HG03066 (cell line): ENCODE results near the gene LONRF2.

Experiments used
- ATAC-seq: cut with Tn5 transposase; IDR thresholded peaks from one replicate; pipeline ENCODE4 v1.9.1; 2021; ENCODE audit warnings: low read depth; ENCODE audit not compliant: unreplicated experiment

The LONRF2 gene

DNA sequence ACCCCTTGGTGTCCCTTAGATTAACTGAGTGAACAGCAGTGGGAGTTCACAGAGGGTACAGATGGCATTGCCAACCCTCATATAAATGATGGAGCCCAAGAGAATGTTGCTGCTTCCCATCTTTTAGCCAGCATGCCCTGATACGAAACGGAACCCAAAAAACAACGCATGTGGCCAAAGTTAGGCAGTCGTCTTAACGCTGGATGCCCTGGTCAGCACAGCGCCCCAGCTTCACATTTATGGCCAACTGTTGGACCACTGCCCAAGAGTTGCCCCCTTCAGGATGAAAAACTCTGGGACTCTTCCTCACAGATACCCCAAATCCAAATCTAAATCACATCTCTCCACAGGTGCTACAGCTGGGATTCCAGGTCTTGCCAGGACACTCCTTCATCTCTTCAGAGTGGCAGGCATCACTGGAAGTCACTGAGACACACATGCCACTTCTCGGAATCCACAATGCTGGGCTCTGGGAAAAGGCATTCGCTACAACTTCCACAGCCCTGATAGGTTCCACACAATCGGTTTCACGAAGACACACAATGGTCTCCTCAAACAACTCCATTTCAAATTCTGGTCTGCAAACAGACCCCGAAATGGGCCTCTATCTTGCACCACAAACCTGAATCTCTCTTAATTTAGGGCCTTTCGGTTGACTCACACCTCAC, 44.6 kb downstream of the LONRF2 start:
- ATAC-seq, result no peak

DNA sequence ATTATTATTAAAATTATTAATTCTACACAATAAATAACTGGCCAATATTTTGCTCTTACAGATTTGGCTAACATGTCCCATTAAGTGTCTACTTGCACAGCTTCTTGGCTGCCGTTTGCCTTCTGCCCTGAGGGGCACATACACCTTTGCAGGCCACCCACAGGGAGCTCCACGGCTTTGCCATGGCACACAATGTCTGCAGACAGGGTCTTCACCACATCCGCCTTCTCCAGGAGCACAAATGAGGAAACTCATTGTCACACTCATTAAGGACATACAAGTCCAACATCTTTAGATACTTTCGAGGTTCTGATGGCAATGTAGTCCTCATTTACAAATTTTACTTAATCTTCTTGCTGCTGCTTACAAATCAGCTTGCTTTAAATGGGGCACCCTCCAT, 45.6 kb downstream of the LONRF2 start:
- no peak for ATAC-seq

DNA sequence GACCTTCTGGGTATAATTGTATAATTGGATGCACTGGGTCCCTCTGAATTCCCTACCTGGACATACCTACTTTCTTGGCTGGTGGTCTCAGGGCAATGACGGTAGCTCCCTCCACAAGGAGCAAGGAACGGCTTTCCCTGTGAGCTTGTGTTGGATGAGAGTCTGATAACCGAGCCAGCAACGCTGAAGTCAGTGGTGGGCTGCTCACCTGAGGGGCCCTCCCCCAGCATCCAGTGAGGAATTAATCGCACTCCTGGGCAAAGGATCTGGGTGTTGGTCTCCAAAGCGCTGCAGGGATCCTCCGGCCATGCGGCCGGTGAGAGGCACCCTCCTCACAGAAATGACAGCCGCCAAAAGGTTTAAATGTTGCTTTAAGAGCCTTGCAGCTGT, 47.1 kb downstream of the LONRF2 start:
- no peak for ATAC-seq

DNA sequence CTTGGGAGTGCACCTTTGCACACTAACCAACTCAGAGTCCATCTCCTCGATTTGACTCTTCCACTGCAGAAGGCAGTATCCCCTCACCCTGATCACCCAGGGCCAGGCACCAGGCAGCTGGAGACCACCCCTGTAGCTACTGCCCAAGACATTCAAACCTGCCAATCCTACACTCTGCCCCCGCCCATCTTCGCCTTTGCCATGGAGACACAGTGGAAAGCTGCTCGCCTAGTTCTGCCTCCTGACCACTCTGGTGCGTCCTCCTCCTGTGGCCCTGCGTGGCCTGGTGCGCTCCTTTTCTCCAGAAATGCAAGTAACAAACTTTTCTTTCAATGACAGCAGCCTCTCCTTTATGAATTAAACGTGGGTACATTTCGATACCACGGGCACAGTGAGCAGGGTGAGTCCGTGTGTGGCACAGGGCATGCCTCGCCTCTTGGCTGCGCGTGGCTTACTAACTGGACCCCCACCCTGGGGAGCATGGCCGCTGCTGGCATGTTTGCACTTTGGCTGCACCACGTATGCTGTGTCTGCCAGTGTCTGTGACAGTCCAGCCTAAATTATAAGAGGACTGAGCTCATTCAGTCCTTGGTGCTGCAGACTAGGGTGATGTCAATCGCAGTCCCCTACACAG, 47.6 kb downstream of the LONRF2 start:
- ATAC-seq, result no peak

DNA sequence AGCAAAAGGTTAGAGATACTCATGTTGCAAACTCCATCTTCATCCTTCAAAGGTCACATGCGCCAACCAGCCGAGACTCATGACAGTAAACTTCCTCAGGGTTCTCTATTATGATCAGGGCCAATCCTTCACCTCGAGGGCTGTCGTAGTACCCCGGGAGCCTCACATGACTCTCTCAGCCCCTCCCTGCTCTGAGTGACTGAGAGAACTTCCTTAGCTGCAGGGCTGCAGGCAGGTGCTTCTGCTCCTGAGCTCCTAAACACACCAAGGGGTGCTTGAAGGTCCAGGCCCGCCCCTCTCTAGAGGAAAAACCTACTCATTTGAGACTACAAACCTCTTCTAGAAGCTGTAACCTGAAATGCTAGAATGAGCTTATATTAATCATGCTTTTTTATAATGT, 48.2 kb downstream of the LONRF2 start:
- no peak for ATAC-seq

DNA sequence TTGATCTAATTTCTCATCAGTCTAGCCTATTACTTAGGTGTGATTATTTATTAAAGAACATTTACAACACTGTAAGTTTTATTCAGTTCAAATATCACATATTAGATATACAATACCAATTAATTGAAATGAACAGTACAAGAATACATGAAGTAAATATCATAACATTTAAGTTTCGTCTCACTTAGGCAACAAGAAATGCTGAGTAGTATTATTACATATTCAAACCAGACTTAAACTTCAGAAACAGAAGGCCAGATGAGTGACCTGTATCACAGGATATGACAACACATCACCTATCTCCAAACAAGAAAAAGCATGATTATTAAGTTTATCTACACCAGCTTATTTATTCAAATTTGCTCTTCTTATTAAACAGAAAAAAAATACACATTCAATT, 48.9 kb downstream of the LONRF2 start:
- no peak for ATAC-seq

DNA sequence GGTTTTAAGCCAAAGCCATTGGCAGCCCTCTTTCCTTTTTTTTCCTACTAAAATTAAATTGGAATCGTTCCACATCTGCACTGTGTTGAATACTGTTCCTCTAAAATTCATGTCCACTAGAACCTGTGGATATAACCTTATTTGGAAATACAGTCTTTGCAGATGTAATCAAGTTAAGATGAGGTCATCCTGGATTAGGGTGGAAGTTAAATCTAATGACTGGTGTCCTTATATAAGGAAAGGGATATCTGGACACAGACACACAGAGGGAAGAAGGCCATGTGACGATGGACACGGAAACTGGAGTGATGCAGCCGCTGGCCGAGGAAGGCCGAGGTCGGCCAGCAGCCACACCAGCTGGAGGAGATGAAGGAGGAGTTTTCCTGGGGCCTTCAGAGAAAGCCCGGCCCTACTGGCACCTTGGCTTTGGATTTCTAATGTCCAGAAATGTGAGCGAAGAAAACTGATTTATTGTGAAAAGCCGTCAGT, 49.4 kb downstream of the LONRF2 start:
- ATAC-seq, result no peak

DNA sequence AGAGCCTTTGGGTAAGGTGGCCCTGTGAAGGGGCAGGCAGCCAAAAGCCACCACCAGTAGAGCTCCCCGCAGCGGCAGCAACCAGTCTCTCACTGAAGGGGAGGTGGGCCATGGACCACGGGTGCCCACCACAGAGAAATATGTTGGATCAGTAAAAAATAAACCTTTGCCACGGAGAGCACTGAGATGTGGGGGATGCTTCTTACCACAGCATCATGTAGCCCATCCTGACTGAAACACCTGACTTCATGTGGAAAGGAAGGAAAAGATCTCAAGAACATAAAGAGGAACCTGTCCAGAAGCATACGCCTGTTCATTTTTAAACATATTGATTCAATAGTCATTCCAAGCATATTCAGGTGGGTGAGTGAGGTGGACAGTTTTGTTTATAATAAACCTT, 51.1 kb downstream of the LONRF2 start:
- ATAC-seq, result no peak

DNA sequence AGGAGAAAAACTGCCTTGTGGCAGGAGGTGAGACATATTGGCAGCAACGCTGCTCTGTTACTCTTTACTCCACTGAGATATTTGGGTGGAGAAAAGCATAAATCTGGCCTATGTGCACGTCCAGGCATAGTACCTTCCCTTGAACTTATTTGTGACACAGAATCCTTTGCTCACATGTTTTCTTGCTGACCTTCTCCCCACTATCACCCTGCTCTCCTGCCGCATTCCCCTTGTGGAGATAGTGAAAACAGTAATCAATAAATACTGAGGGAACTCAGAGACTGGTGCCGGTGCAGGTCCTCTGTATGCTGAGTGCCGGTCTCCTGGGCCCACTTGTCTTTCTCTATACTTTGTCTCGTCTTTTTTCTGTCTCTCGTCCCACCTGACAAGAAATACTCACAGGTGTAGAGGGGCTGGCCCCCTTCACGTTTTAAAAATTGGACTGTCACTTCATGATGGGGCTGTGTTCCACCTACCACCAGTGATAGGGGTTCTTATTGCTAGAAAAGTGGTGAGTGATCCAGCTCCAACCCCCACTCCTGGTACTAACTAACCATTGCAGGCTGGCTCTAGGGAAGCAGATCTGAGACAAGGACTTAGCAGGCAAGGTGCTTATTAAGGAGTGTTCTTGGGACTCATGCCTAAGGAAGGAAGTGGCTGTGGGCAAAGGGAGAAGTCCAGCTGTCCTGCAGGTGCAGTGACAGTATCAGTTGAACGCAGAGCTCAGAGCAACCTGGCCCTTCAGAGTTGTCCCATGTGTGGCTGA, 51.7 kb downstream of the LONRF2 start:
- no peak for ATAC-seq

DNA sequence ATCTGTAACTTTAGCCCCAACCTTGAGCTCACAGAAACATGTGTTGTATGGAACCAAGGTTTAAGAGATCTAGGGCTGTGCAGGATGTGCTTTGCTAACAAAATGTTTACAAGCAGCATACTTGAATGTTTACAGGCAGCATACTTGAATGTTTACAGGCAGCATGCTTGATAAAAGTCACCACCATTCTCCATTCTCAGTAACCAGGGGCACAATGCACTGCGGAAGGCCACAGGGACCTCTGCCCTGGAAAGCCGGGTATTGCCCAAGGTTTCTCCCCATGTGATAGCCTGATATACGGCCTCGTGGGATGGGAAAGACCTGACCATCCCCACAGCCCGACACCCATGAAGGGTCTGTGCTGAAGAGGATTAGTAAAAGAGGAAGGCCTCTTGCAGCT, 52.4 kb downstream of the LONRF2 start:
- ATAC-seq, result no peak

DNA sequence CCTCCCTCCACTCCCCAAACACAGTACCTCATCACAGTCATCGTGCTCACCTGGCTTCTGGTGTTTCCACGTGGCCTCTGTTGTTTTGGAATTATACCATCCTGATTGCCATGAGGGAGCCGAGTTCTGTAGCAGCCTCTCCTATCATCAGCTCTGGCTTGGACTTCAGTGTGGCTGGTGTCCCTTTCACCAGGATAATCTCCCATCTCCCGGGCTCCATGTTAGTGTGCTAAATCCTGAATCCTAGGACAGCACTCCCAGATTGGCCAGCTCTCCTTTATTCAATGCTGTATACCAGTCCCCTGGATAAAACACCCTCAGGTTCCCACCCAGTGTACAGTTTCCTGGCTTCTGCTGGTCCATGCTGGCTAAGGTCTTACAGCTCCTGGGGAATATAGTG, 53.3 kb downstream of the LONRF2 start:
- ATAC-seq, result no peak

DNA sequence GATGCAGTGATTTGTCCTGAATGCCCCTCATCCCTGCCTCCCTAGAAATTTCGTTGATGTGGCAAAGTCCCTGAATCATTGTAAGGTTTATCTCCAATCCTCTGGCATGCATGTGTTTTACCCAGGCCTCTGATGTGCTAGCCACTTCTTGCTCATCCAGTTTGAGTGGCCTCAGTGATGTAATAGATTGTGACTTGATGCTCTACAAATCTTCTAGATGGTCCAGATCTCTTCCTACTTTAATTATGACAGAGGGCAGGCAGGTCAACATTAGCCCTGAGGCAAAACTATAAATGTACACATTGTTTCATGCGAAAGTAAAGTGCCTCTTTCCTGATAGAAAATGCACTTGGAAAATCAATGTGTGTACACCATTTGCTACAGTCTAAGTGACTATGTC, 54.5 kb downstream of the LONRF2 start:
- ATAC-seq, result no peak

DNA sequence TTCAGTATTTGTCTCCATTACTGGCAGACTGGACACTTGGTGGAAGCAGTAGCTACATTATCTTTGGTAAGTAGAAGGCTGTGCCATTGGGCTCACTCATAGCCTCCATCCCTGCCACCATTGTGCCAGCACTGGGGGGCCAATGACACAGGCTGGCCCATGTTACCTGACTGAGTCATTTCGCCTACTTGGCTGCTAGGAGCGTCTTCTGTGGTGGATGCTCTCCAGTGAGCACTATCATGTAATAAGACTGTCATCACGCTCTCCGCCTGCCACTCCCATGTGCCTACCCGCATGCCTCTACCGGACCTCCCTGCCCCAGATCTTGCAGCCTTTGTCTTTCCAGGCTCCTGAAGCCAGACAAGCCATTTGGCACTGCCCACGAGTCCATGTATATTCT, 56.2 kb downstream of the LONRF2 start:
- ATAC-seq, result no peak

DNA sequence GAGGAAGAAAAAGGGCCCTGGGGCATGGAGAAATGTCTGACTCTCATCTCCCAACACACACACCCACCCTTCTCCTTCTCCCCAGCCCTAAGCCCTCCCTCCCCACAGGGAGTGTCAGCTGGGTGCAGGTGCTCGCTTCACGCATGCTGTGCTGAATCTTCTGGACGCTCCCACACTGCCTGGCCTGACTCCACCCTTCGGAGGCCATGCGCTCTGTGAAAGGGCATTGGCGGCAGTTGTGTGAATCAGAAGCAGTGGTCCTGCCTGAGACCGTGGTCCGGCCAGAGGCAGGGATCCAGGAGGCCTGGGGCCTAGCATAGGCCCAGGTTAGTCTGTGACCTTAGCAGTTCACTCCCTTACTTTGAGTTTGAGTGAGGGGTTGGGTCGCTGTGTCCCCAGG, 57.1 kb downstream of the LONRF2 start:
- no peak for ATAC-seq

DNA sequence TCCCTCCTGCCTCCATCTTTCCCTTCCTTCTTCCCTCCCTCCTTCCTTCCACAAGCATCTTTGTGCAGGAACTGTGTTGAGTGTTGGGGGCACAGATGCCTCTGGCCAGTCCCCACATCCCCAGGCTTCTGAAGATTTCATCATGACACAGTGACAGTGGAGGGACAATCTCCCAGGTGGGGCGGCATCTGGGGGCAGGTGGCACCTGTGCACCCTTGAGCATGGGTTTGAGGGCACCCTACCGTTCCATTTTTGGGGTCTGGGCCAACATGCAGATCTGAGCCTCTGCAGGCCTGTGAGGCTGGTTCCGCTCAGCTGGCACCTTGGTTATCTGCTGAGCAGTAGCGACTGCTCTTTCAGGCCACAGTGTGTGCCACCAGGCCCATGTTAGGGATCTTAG, 57.6 kb downstream of the LONRF2 start:
- no peak for ATAC-seq

DNA sequence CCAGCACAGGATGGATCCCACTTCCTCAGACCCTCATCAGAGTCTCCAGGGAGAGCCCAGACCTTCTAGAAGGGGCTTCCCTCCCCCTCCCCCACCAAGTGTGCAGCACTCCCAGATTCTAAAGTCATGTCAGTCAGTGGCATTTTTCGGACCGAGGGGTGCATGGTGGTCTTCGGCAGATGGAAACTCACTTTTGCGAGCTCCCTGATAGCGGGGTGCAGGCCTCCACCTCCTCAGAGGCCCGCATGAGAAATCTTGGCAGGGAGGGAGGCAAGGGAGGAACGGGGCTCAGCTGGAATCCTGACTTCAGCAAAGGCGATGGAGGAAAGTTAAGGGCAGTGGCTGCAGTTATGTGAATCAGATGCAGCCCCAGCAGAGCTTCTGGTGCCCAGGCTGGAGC, 58.2 kb downstream of the LONRF2 start:
- no peak for ATAC-seq

DNA sequence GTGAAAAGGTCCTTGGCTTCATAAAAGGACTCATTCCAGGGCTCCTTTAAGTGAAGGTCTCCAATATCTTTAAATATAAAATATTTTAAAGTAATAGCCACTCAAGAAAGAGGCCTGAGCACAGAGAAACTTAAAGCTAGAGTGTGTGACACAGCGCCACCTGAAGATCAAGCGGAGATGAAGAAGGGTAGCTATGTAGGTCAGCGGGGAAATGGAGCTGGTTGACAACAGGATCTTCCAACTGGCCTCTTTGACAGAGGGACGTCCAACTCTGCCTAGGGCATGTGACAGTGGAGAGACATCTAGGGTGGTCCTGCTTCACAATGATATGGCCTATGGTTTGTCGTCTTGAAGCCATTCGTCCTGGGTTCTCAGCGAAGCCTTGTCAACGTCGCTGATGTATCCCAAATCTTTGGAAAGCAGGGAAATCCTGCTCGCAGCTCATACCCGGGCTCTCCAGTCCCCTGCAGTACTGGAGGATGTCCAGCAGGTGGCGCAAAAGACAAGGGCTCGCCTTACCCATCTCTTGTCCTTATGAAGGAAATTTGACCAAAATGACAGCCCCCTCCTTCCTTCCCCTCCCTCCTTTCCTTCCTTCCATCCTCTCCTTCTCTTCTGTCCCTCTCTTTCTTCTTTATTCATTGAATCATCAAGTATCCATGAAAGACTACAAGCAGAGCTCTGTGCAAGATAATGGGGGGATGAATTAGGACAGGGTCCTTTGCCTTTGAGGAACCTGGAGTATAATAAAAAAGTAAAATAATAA, 59.6 kb downstream of the LONRF2 start:
- ATAC-seq, result no peak

DNA sequence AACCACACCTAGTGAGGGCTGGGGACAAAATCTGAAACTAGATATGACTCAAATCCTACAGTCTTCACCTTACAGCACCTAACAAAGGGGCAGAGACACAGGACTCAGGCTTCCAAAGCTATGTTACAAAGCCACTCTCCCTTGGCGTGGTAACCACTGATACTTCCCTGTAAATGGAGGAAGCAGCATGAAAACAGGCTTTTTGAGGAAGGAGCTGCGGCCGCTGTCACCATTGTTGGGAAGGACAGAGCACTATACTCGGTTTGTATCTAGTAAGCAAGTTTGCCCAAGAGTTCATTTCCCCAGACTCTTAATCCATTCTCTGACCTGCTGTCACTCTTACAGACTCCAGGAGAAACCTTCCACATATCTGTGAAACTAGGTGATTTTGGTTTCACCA, 60.3 kb downstream of the LONRF2 start:
- ATAC-seq, result no peak

DNA sequence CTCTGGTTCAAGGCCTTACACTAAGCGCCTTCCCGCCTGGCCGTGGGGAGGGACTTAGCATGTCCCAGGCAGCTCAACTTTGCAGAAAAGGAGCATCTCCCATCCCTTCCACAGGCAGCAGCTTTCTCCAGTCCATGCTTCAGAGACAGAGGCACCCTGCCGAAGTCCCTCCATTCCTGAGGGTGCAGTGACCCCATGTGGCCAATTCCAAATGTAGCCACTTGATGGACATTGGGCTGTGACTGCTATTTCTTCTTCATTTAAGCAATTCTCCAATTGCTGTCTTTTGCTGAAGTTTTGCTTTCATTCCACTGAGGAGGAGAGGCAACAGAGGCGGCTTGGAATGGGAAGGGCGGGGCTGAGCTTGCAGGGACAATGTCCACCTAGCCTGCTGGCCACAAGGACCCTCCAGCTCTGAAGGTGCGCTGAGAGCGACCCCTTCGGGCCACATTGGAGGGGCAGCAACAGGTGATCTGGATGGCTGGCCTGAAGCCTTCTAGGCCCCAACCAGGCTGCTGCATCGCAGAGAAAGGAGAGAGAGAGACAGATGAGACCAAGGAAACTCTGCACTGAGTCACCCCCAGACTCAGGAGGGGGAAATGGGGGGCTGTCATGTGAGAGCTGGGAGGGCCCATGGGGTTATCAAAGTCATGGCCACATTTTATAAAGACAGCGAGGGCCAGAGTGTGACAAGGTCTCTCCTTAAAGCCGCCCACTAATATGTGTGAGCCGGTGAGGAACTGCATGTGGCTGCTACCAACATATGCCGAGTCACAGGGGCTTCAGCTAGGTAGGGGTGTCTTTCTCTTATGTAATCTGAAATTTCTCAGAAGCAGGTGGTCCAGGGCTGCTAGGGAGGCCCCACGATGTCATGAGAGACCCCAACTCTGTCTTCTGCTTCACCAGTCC, 61.3 kb downstream of the LONRF2 start:
- no peak for ATAC-seq

DNA sequence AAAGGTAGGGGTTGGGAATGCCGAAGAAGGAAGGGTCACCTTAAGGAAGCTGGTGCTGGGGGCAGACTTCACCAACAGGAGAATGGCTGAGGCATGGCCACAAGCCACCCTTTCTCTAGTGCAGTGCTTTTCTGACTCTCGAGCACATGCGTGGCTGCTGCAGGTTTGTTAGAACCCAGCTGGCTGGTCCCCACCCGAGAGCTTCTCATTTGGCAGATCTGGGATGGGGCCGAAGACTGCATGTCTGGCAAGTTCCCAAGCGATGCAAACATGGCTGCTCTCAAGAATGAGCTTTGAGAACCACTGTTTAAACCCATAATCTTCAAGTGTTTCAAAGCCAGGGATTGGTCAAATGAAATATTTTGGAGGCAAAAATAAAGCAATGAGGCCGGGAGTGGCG, 63.2 kb downstream of the LONRF2 start:
- no peak for ATAC-seq
